Neural cell (in vitro differentiated cells): ENCODE data around the gene MAD2L1. TPM values are rescaled to one million over a fixed set of nuclear protein-coding genes. Genes with fewer than 3 reads are reported as not detected.
A peak's percentile ranks its signal among the peaks of the same experiment; 100 is the strongest.

Experiments used
- H2AFZ ChIP-seq: fragments of 200-600, 300-800 bp; sonication (generic), shearing (Covaris generic); 2 replicates; pipeline ENCODE4 v1.6.0; 2014; ENCODE audit warnings: low read depth, mild to moderate bottlenecking, antibody characterized with exemption, low read length, moderate library complexity
- H3F3A ChIP-seq: fragments of 200-600 bp; shearing (Covaris generic); 2 replicates; pipeline ENCODE4 v1.6.1; 2016; ENCODE audit warnings: mild to moderate bottlenecking, moderate library complexity, mixed read lengths, antibody characterized with exemption, low read length; ENCODE audit not compliant: insufficient read depth, poor library complexity, severe bottlenecking
- H3K27ac ChIP-seq: fragments of 200-600, 300-800 bp; sonication (generic), shearing (Covaris generic); 2 replicates; pipeline ENCODE4 v1.5.1; 2014; ENCODE audit warnings: mild to moderate bottlenecking, low read length, moderate library complexity
- H3K27me3 ChIP-seq: fragments of 300-800, 200-600 bp; sonication (generic), shearing (Covaris generic); 2 replicates; pipeline ENCODE4 v1.6.0; 2014; ENCODE audit warnings: mild to moderate bottlenecking, low read depth, low read length, moderate library complexity; ENCODE audit not compliant: insufficient read depth
- H3K36me3 ChIP-seq: fragments of 300-800, 200-600 bp; sonication (generic), shearing (Covaris generic); 2 replicates; pipeline ENCODE4 v1.5.1; 2014; ENCODE audit warnings: mild to moderate bottlenecking, antibody characterized with exemption, low read length, moderate library complexity; ENCODE audit not compliant: insufficient read depth
- H3K4me2 ChIP-seq: fragments of 300-800, 200-600 bp; sonication (generic), shearing (Covaris generic); 2 replicates; pipeline ENCODE4 v1.6.0; 2014; ENCODE audit warnings: mild to moderate bottlenecking, low read length
- H3K4me3 ChIP-seq: fragments of 300-800, 200-600 bp; sonication (generic), shearing (Covaris generic); 2 replicates; pipeline ENCODE4 v1.5.1; 2014; ENCODE audit warnings: mild to moderate bottlenecking, low read length, moderate library complexity
- H3K79me2 ChIP-seq: fragments of 200-600 bp; shearing (Covaris generic); replicated peaks from 2 replicates; pipeline ENCODE4 v1.6.0; 2014; ENCODE audit warnings: mild to moderate bottlenecking, low read length, moderate library complexity; ENCODE audit not compliant: insufficient read depth
- H3K9ac ChIP-seq: fragments of 300-800, 200-600 bp; sonication (generic), shearing (Covaris generic); 2 replicates; pipeline ENCODE4 v1.6.1; 2016; ENCODE audit warnings: mild to moderate bottlenecking, low read length, mixed read lengths
- H3K9me2 ChIP-seq: fragments of 200-600 bp; shearing (Covaris generic); 2 replicates; pipeline ENCODE4 v1.6.1; 2016; ENCODE audit warnings: mild to moderate bottlenecking, low read length, mixed read lengths; ENCODE audit not compliant: insufficient read depth
- H3K9me3 ChIP-seq: fragments of 200-600, 300-800 bp; sonication (generic), shearing (Covaris generic); 2 replicates; pipeline ENCODE4 v1.6.1; 2016; ENCODE audit warnings: mild to moderate bottlenecking, mixed run types, low read length, moderate library complexity, mixed read lengths
- H4K20me1 ChIP-seq: fragments of 200-600 bp; shearing (Covaris generic); 2 replicates; pipeline ENCODE4 v1.6.1; 2016; ENCODE audit warnings: mild to moderate bottlenecking, mixed run types; ENCODE audit not compliant: insufficient read depth
- CTCF ChIP-seq: fragments of 450-650 bp; IDR thresholded peaks from 2 replicates; pipeline ENCODE4 v1.5.1; 2014; ENCODE audit warnings: antibody characterized with exemption, mild to moderate bottlenecking, moderate library complexity; ENCODE audit not compliant: poor library complexity, severe bottlenecking
- EP300 ChIP-seq: fragments of 450-650 bp; conservative IDR thresholded peaks from 2 replicates; pipeline ENCODE4 v1.6.1; 2014; ENCODE audit warnings: antibody characterized with exemption, mild to moderate bottlenecking, moderate library complexity; ENCODE audit not compliant: poor library complexity, severe bottlenecking
- EZH2 ChIP-seq: fragments of 200-600, 300-800 bp; shearing (Covaris generic), sonication (generic); IDR thresholded peaks from 2 replicates; pipeline ENCODE4 v1.6.1; 2014; ENCODE audit warnings: antibody characterized with exemption, low read length, borderline replicate concordance, mild to moderate bottlenecking; ENCODE audit not compliant: insufficient read depth, poor library complexity, severe bottlenecking
- MXI1 ChIP-seq: fragments of 450-650 bp; conservative IDR thresholded peaks from 2 replicates; pipeline ENCODE4 v1.6.1; 2014; ENCODE audit warnings: antibody characterized with exemption, mild to moderate bottlenecking; ENCODE audit not compliant: poor library complexity, severe bottlenecking
- POLR2AphosphoS5 ChIP-seq: IDR thresholded peaks from 2 replicates; pipeline ENCODE4 v1.6.1; 2012
- RAD21 ChIP-seq: fragments of 450-650 bp; conservative IDR thresholded peaks from 2 replicates; pipeline ENCODE4 v1.6.1; 2014; ENCODE audit warnings: antibody characterized with exemption, mild to moderate bottlenecking, moderate library complexity
- REST ChIP-seq: IDR thresholded peaks from 2 replicates; pipeline ENCODE4 v1.6.1; 2012; ENCODE audit warnings: borderline replicate concordance
- SMC3 ChIP-seq: fragments of 450-650 bp; conservative IDR thresholded peaks from 2 replicates; pipeline ENCODE4 v1.6.1; 2014; ENCODE audit warnings: antibody characterized with exemption, mild to moderate bottlenecking, moderate library complexity; ENCODE audit not compliant: poor library complexity
- TAF1 ChIP-seq: IDR thresholded peaks from 2 replicates; pipeline ENCODE4 v1.6.1; 2012; ENCODE audit warnings: low read depth
- polyA plus RNA-seq: library from polyadenylated mRNA; depleted of rRNA; stranded (reverse); fragments of >200 nt; gene quantifications from 2 replicates; pipeline ENCODE4 v1.2.3, GENCODE V29; 2014

The MAD2L1 gene
- polyA plus RNA-seq, 1 donor from 2014 or later = 7.3 TPM

- H3K4me2 ChIP-seq = no peak overlapping the region
- H3K4me3 ChIP-seq = no peak overlapping the region
- no peak overlapping the region for H3K9ac ChIP-seq
- H3K9me2 ChIP-seq = no peaks in the 10 kb centered on the region
- H3K27me3 ChIP-seq = no peaks in the 10 kb centered on the region
- H2AFZ ChIP-seq = no peak overlapping the region
- H3K27ac ChIP-seq = no peak overlapping the region
- no peaks in the 10 kb centered on the region for H3K9me3 ChIP-seq
- H4K20me1 ChIP-seq = no peaks in the 10 kb centered on the region
- H3F3A ChIP-seq = no peaks in the 10 kb centered on the region
- no peaks in the 10 kb centered on the region for H3K79me2 ChIP-seq
- H3K36me3 ChIP-seq = no peaks in the 10 kb centered on the region
- TF ChIP-seq SMC3 (peak; percentile 85), EZH2 (no peak), RAD21 (peak; percentile 90), CTCF (peak; percentile 86), TAF1 (no peak), MXI1 (no peak)
Measured at GRCh38 chr4:120071192-120071795, 4.6 kb upstream of the MAD2L1 start.

DNA sequence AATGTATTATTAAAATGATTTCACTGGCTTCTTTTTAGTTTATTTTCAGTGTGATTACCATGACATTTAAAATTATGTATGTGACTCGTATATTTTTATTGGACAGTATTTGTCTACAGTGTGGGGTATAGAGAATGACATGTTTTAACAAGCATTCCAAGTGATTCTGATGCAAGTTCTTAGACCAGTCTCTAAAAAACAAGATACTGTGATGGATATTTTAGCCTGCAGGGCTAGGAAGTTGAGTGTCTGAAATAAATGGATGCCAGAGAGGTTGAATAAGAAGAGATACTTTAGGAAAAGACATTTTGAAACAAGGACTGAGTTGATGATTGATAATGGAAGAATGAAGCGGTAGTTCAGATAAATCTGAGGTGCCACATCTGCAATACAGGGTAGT, 3.5 kb upstream of the MAD2L1 start:
- H3K79me2 ChIP-seq = peaks cover 2% of the 10 kb centered on the region
- TF ChIP-seq EP300 (no peak), REST (no peak), POLR2AphosphoS5 (no peak), RAD21 (no peak), EZH2 (no peak)
- no peaks in the 10 kb centered on the region for H3K9me2 ChIP-seq
- no peak overlapping the region for H3K4me3 ChIP-seq
- H3K4me2 ChIP-seq = no peak overlapping the region
- H3F3A ChIP-seq = no peaks in the 10 kb centered on the region
- H3K27me3 ChIP-seq = no peaks in the 10 kb centered on the region
- H3K36me3 ChIP-seq = no peaks in the 10 kb centered on the region
- H3K9me3 ChIP-seq = no peaks in the 10 kb centered on the region
- H3K27ac ChIP-seq = no peak overlapping the region
- no peak overlapping the region for H3K9ac ChIP-seq
- H2AFZ ChIP-seq = no peak overlapping the region
- H4K20me1 ChIP-seq = no peaks in the 10 kb centered on the region
